GM12878 (cell line): ENCODE measurements around the gene ZNF716. TPM values are rescaled to one million over a fixed set of nuclear protein-coding genes. Genes with fewer than 3 reads are reported as not detected.
A peak's percentile ranks its signal among the peaks of the same experiment; 100 is the strongest.

Experiments used
- ATAC-seq: fragments of 200-7000 bp; cut with Tn5 transposase; 3 replicates; pipeline ENCODE4 v1.9.1; 2020; ENCODE audit warnings: mild to moderate bottlenecking, moderate library complexity
- Bru-seq: library from RNA; stranded (reverse); fragments of 400-500 nt; gene quantifications from one replicate; lab custom pipeline; 2021; lab: Mats Ljungman, UMichigan
- BruChase-seq, 2 experiments: library from RNA; stranded (reverse); fragments of 400-500 nt; gene quantifications; one replicate each; lab custom pipeline; 2021; lab: Mats Ljungman, UMichigan
- BruUV-seq: library from RNA; stranded (reverse); fragments of 400-500 nt; replicated peaks from 2 replicates; lab custom pipeline; 2021; lab: Mats Ljungman, UMichigan
- CTCF ChIA-PET: fragments of 300-600 bp; sonication (Branson Sonifier 250); formaldehyde crosslinking; extraction: SDS; loops from one replicate; lab custom pipeline; 2021; ENCODE audit warnings: inconsistent platforms; lab: Yijun Ruan, JAX
- POLR2A ChIA-PET: fragments of 350-600 bp; formaldehyde crosslinking; extraction: SDS; loops from one replicate; lab custom pipeline; 2021; ENCODE audit warnings: inconsistent platforms; lab: Charles Lee
- RAD21 ChIA-PET: fragments of 300-600 bp; sonication (Branson Sonifier 250); formaldehyde crosslinking; loops from one replicate; lab custom pipeline; 2023; ENCODE audit warnings: antibody characterized with exemption; ENCODE audit not compliant: unreplicated experiment; lab: Charles Lee
- SMC1A ChIA-PET: fragments of 300-600 bp; sonication (Branson Sonifier 250); formaldehyde crosslinking; loops from one replicate; lab custom pipeline; 2023; ENCODE audit not compliant: unreplicated experiment, uncharacterized antibody; lab: Charles Lee
- DNase-seq: peaks from one replicate; pipeline ENCODE4 v3.0.0-alpha.2; 2011; ENCODE audit warnings: low read depth, low spot score
- FAIRE-seq: peaks from 3 replicates; lab custom pipeline; 2011; peaks lifted over from hg19 to GRCh38; lab: Jason Lieb, UNC
- H2AFZ ChIP-seq: 2 replicates; pipeline ENCODE4 v1.6.0; 2011; ENCODE audit warnings: low read depth, low read length, control low read depth; ENCODE audit not compliant: control insufficient read depth
- H3K27ac ChIP-seq: 2 replicates; pipeline ENCODE4 v1.5.1; 2011; ENCODE audit warnings: control low read depth; ENCODE audit not compliant: control insufficient read depth, insufficient read depth
- H3K27me3 ChIP-seq, 2 experiments: replicated peaks in 1 of 2; 2 replicates each; pipeline versions ENCODE4 v1.6.0 to v1.6.1; 2011; ENCODE audit warnings: low read length in 1 of 2; ENCODE audit not compliant: control insufficient read depth in 2 of 2, insufficient read depth in 2 of 2
- H3K36me3 ChIP-seq, 2 experiments: 2 replicates each; pipeline ENCODE4 v1.5.1; 2011; ENCODE audit warnings: low read length in 1 of 2; ENCODE audit not compliant: control insufficient read depth in 2 of 2, insufficient read depth in 2 of 2
- H3K4me1 ChIP-seq: 2 replicates; pipeline ENCODE4 v1.6.1; 2011; ENCODE audit warnings: mild to moderate bottlenecking, low read length, moderate library complexity, mixed read lengths; ENCODE audit not compliant: control insufficient read depth, insufficient read depth
- H3K4me2 ChIP-seq: 2 replicates; pipeline ENCODE4 v1.6.0; 2011; ENCODE audit warnings: control low read depth; ENCODE audit not compliant: control insufficient read depth, insufficient read depth
- H3K4me3 ChIP-seq: fragments of 200-600 bp; sonication (generic); 2 replicates; pipeline ENCODE4 v1.5.1; 2016
- H3K79me2 ChIP-seq: 2 replicates; pipeline ENCODE4 v1.6.0; 2011; ENCODE audit warnings: low read length; ENCODE audit not compliant: control insufficient read depth, insufficient read depth
- H3K9ac ChIP-seq: 2 replicates; pipeline ENCODE4 v1.8.0; 2011; ENCODE audit warnings: low read length, control low read depth, mixed read lengths; ENCODE audit not compliant: control insufficient read depth, insufficient read depth
- H3K9me3 ChIP-seq: replicated peaks from 3 replicates; pipeline ENCODE4 v1.5.1; 2011; ENCODE audit warnings: mild to moderate bottlenecking, low read length; ENCODE audit not compliant: control insufficient read depth, insufficient read depth
- H4K20me1 ChIP-seq: 2 replicates; pipeline ENCODE4 v1.6.0; 2011; ENCODE audit not compliant: control insufficient read depth, insufficient read depth
- EED ChIP-seq: sonication (generic); IDR thresholded peaks from 2 replicates; pipeline ENCODE4 v1.6.1; 2016; ENCODE audit warnings: antibody characterized with exemption, low read depth
- LARP7 ChIP-seq: fragments of 450-650 bp; IDR thresholded peaks from 2 replicates; pipeline ENCODE4 v1.6.1; 2017; ENCODE audit warnings: mild to moderate bottlenecking
- NFXL1 ChIP-seq: fragments of 450-650 bp; IDR thresholded peaks from 2 replicates; pipeline ENCODE4 v1.6.1; 2017; ENCODE audit warnings: antibody characterized with exemption, mild to moderate bottlenecking, borderline replicate concordance
- POLR2AphosphoS5 ChIP-seq: IDR thresholded peaks from 2 replicates; pipeline ENCODE4 v1.6.1; 2011; ENCODE audit warnings: mild to moderate bottlenecking, low read length, inconsistent platforms
- SMAD5 ChIP-seq: IDR thresholded peaks from 2 replicates; pipeline ENCODE4 v1.6.1; 2016; ENCODE audit warnings: antibody characterized with exemption, low read depth
- YY1 ChIP-seq: IDR thresholded peaks from 2 replicates; pipeline ENCODE4 v1.6.1; 2011; ENCODE audit warnings: low read depth, mild to moderate bottlenecking, low read length
- ZNF217 ChIP-seq: fragments of 450-650 bp; IDR thresholded peaks from 2 replicates; pipeline ENCODE4 v1.6.1; 2017; ENCODE audit warnings: antibody characterized with exemption, mild to moderate bottlenecking
- ZNF592 ChIP-seq: fragments of 450-650 bp; IDR thresholded peaks from 2 replicates; pipeline ENCODE4 v1.6.1; 2017; ENCODE audit warnings: mild to moderate bottlenecking, moderate library complexity
- WGBS: methylation state at CpG from one replicate; pipeline ENCODE4 v1.1.6; 2016; ENCODE audit warnings: low lambda C conversion rate; ENCODE audit not compliant: insufficient replicate concordance, insufficient coverage; ENCODE audit errors: missing lambda C conversion rate; 5-methylcytosine and 5-hydroxymethylcytosine counted together
- in situ Hi-C: fragments of 300-500 bp; cut with MboI; formaldehyde crosslinking; loops from 9 replicates; pipeline ENCODE4 v1.14.3; 2018; ENCODE audit warnings: mixed read lengths
- intact Hi-C: fragments of 100-400 bp; cut with micrococcal nuclease; formaldehyde crosslinking; loops from one replicate; pipeline ENCODE4 v1.14.2; 2022; ENCODE audit not compliant: unreplicated experiment
- long read RNA-seq, 2 experiments: library from polyadenylated mRNA; unstranded; transcript quantifications; one replicate each; pipeline ENCODE4 v2.0.0, GENCODE V29; 2019 to 2020
- polyA minus RNA-seq, 3 experiments: library from RNA; depleted of rRNA, polyadenylated mRNA; stranded (reverse); fragments of >200 nt; gene quantifications; 2 replicates each; pipeline ENCODE4 v1.2.3, GENCODE V29; 2011
- polyA plus RNA-seq, 11 experiments: library from polyadenylated mRNA; depleted of rRNA in 4 of 11; unstranded in 6 of 11; stranded (reverse) in 5 of 11; fragments of >200 nt; fragmentation: Nextera tagmentation in 4 of 11; fragmentation: Illumina TruSeq in 1 of 11; extraction: Ambion mirVana in 4 of 11; extraction: Trizol in 1 of 11; gene quantifications; 1 replicate in 1 of 11; 2 replicates in 10 of 11; pipeline versions ENCODE4 v1.2.1 to v1.2.3, GENCODE V29; 2011 to 2016; ENCODE audit warnings: inconsistent platforms in 2 of 11, missing spikeins in 2 of 11, low read depth in 1 of 11
- total RNA-seq, 4 experiments: library from RNA; depleted of rRNA in 3 of 4; stranded (reverse); fragments of >200 nt in 3 of 4; fragmentation: Illumina TruSeq in 1 of 4; extraction: Trizol in 1 of 4; gene quantifications; 2 replicates each; pipeline versions ENCODE4 v1.2.1 to v1.2.3, GENCODE V29; 2013 to 2021

The ZNF716 gene
- not detected in 2 replicates for total RNA-seq (2013; cell fraction: nucleolus; rRNA removed)
- total RNA-seq (2014; rRNA removed) (not detected in 2 replicates), total RNA-seq (2014; rRNA removed; fragmentation: Illumina TruSeq; extraction: Trizol) (not detected in 2 replicates), total RNA-seq (2021) (not detected in 2 replicates), polyA plus RNA-seq (2011; rRNA removed) (not detected in 2 replicates), polyA plus RNA-seq (2014; fragmentation: Illumina TruSeq; extraction: Trizol) (not detected in 2 replicates), polyA plus RNA-seq (2014; fragmentation: Nextera tagmentation; extraction: Ambion mirVana) (not detected), polyA plus RNA-seq (2014; rRNA removed) (not detected in 2 replicates), polyA plus RNA-seq (2016; fragmentation: Nextera tagmentation; extraction: Ambion mirVana) (not detected), polyA minus RNA-seq (2011; rRNA and poly(A)+ RNA removed) (not detected in 2 replicates), Bru-seq, nascent RNA (percentile 4 among the genes with signal in this experiment), BruChase-seq, experiment 1, labeled RNA remaining after a 6-hour chase (percentile 4 among the genes with signal in this experiment), BruChase-seq, experiment 2, labeled RNA remaining after a 2-hour chase (not detected)
- not detected for polyA plus RNA-seq (2011; ENCODE audit: low read depth)
- polyA plus RNA-seq (2011; cell fraction: cytosol; rRNA removed): not detected in 2 replicates
- polyA plus RNA-seq (2011; cell fraction: nucleus; rRNA removed): not detected in 2 replicates
- polyA plus RNA-seq (2012): not detected in 2 replicates
- not detected in 2 replicates for polyA minus RNA-seq (2011; cell fraction: cytosol; rRNA and poly(A)+ RNA removed)
- not detected in 2 replicates for polyA minus RNA-seq (2011; cell fraction: nucleus; rRNA and poly(A)+ RNA removed)
- long read RNA-seq, experiment 1: 0 reads
- long read RNA-seq, experiment 2: 0 reads

GRCh38 chr7:57449904-57450303 is at the start of gene ZNF716:
Gene ZNF716 (plus strand): TSS chr7:57450177. CDS start chr7:57450289, 112 bp downstream.
- in situ Hi-C loops (no loop called here), intact Hi-C loops (no loop called here)
- ChIA-PET RAD21 (no interaction called here), POLR2A (no interaction called here), CTCF (no interaction called here), SMC1A (no interaction called here)
- 54% methylated on average over 9 of the region's 10 CpGs for WGBS
- Histone ChIP-seq H3K4me3 (no peak within 1 kb of the TSS), H3K27ac (no peak within 1 kb of the TSS), H3K36me3 (no peaks in the 10 kb centered on the region), H3K9me3 (no peaks in the 10 kb centered on the region), H3K79me2 (no peaks in the 10 kb centered on the region), H4K20me1 (no peaks in the 10 kb centered on the region), H3K4me1 (no peaks in the 10 kb centered on the region), H3K27me3 (no peaks in the 10 kb centered on the region), H3K4me2 (no peak within 1 kb of the TSS), H3K9ac (no peak within 1 kb of the TSS), H2AFZ (no peak within 1 kb of the TSS)
- FAIRE-seq (no peak), ATAC-seq (no peak), DNase-seq (no peak)
- no TSS peak for BruUV-seq
- TF ChIP-seq ZNF217 (no peak), YY1 (no peak), EED (no peak)

GRCh38 chr7:57400531-57401155 is 49.3 kb upstream of the ZNF716 start:
- no peak for ATAC-seq

More at GRCh38 chr7:57400531-57401155, 49.3 kb upstream of the ZNF716 start:
- Histone ChIP-seq H3K4me1 (no peaks in the 10 kb centered on the region), H3K79me2 (no peaks in the 10 kb centered on the region), H3K27ac (no peak overlapping the region), H3K9ac (no peak overlapping the region), H3K36me3 (no peaks in the 10 kb centered on the region), H2AFZ (no peak overlapping the region), H3K4me2 (no peak overlapping the region), H3K9me3 (no peaks in the 10 kb centered on the region; the same call in 2 of the 3 replicates), H3K4me3 (no peak overlapping the region), H4K20me1 (no peaks in the 10 kb centered on the region), H3K27me3 (no peaks in the 10 kb centered on the region)
- FAIRE-seq: no peak
- WGBS: 54% methylated on average over 10 of the region's 10 CpGs
- in situ Hi-C loops: no loop called here
- TF ChIP-seq LARP7: no peak
- no peak for TF ChIP-seq ZNF592
- no peak for TF ChIP-seq POLR2AphosphoS5
- TF ChIP-seq SMAD5: no peak
- no peak for TF ChIP-seq NFXL1
- intact Hi-C loops: no loop called here
- ChIA-PET SMC1A (no interaction called here), RAD21 (no interaction called here), CTCF (no interaction called here), POLR2A (no interaction called here)
- DNase-seq: no peak
- no TSS peak for BruUV-seq
